ENCODE measurements around the gene KLHDC3. TPM values are rescaled to one million over a fixed set of nuclear protein-coding genes. Genes with fewer than 3 reads are reported as not detected.

KLHDC3 gene, protein sequence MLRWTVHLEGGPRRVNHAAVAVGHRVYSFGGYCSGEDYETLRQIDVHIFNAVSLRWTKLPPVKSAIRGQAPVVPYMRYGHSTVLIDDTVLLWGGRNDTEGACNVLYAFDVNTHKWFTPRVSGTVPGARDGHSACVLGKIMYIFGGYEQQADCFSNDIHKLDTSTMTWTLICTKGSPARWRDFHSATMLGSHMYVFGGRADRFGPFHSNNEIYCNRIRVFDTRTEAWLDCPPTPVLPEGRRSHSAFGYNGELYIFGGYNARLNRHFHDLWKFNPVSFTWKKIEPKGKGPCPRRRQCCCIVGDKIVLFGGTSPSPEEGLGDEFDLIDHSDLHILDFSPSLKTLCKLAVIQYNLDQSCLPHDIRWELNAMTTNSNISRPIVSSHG
- total RNA-seq: 78.9 and 89.7 TPM in 2 replicates

GRCh38 chr6:43013843-43014433 is at the start of gene KLHDC3, which contains the start of gene MEA1:
Gene KLHDC3, plus strand, starts transcription at chr6:43014249. Its CDS starts 2,944 bp downstream, at chr6:43017193.
Gene MEA1, minus strand, starts transcription at chr6:43013946. Its CDS starts 133 bp downstream, at chr6:43013813.

GRCh38 chr6:42978839-42979522 is 35.1 kb upstream of the KLHDC3 start, which contains the start of gene PEX6:
Gene PEX6, minus strand, starts transcription at chr6:42979181. Its CDS starts 31 bp downstream, at chr6:42979150.

GRCh38 chr6:42984001-42984923 is 29.8 kb upstream of the KLHDC3 start, which contains the start of gene PPP2R5D:
Gene PPP2R5D, plus strand, starts transcription at chr6:42984570. Its CDS starts 108 bp downstream, at chr6:42984678.

DNA sequence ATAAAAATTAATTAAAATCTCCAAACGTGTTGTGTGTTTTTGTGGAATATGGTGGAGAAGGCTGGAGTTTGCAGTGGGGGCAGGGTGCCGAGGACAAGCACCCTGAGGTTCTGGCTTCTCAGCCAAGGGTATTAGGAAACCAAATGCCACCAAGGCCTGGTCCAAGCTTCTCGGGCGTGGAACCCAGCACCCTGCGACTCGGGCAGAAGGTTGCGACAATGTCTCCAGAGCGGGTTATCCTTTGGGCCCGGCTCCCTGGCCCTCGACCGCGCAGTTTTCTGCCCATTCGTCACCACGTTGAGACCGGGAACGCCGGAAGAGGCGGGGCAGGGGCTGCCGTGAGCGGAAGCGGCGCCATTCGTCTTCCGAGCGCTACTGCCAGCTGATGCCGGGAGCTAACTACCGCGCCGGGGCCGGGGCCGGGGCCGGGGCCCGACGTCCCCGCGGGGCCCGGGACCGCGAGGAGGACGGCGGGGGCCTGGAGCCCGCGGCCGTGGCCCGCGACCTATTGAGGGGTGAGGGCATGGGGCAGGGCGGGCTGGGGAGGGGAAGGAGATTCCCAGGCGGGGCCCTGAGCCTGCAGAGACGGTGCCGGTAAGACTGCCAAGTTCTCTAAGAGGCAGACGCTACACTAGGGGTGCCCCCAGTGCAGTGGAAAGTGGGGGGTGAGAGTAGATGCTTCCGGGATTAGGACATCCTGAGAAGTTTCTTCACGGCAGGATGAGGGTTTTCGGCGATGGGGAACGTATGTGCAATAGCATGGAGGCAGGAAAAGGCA is 7.4 kb downstream of the KLHDC3 start, which contains the start of gene RRP36:
Gene RRP36, plus strand, starts transcription at position 354 of the 778 bp plus-strand sequence. Its CDS starts 32 bp downstream, at position 386.

DNA sequence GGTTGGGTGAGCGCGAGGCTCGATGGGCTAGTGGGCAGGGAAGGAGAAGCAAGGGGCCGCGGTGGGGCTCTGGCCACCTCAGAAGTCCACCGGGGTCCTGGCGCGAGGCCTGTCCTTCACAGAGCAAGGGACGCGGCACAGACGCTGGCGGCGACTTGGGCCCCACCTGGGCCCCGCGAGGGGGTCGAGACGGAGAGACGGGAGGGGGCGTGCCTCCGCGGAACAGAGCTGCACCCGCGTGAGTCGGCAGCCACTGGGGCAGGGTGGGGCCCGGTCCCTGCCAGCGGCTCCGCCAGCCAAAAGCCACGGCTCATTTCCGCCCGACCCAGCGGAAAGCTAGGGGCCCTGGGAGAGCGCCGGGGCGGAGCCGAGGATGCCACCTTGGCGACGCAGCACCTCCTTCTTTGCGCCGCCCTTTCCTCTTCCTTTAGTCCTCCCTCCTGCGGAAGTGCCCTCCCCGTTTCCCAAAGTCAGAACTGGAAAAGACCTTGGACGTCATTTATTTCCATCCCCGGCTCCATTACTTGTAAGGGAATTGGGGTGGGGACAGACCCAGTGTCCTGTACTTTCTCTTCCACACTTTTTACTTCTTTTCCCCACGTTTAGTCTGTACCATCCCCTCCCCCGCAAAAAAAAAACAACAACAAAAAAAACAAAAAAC is 39.6 kb downstream of the KLHDC3 start, which contains the start of gene CUL7:
Gene CUL7, minus strand, starts transcription at position 307 of the 661 bp plus-strand sequence. CDS start 1,063 bp downstream, outside the sequence.

GRCh38 chr6:43059168-43060033 is 45.4 kb downstream of the KLHDC3 start, which contains the start of the genes KLC4 and MRPL2:
Gene KLC4, plus strand, starts transcription at chr6:43059631. Its CDS starts 1,705 bp downstream, at chr6:43061336.
Gene MRPL2, minus strand, starts transcription at chr6:43059434. Its CDS starts 53 bp downstream, at chr6:43059381.

Other genes starting within 250 kb of the KLHDC3 start
- gene BICRAL, start 232.2 kb upstream of the KLHDC3 start, total RNA-seq: 2.0 and 3.9 TPM in 2 replicates
- gene RPL7L1, start 134.6 kb upstream of the KLHDC3 start, total RNA-seq: 132 and 135 TPM in 2 replicates
- gene PTCRA, start 98.2 kb upstream of the KLHDC3 start, total RNA-seq: not detected in 2 replicates
- 30.0 and 46.1 TPM in 2 replicates for gene CNPY3, start 84.8 kb upstream of the KLHDC3 start, total RNA-seq
- gene GNMT, start 53.5 kb upstream of the KLHDC3 start, total RNA-seq: not detected in 2 replicates
- gene PEX6, start 35.1 kb upstream of the KLHDC3 start, total RNA-seq: 20.7 and 23.6 TPM in 2 replicates
- gene PPP2R5D, start 29.7 kb upstream of the KLHDC3 start, total RNA-seq: 60.3 and 85.6 TPM in 2 replicates
- 98.9 and 132 TPM in 2 replicates for gene MEA1, start 303 bp upstream of the KLHDC3 start, total RNA-seq
- gene RRP36, start 7.4 kb downstream of the KLHDC3 start, total RNA-seq: 132 and 144 TPM in 2 replicates
- gene CUL7, start 39.6 kb downstream of the KLHDC3 start, total RNA-seq: 49.3 TPM in 2 replicates
- gene MRPL2, start 45.2 kb downstream of the KLHDC3 start, total RNA-seq: 40.9 and 47.0 TPM in 2 replicates
- 10.3 and 21.6 TPM in 2 replicates for gene KLC4, start 45.4 kb downstream of the KLHDC3 start, total RNA-seq
- gene PTK7, start 62.1 kb downstream of the KLHDC3 start, total RNA-seq: 115 and 131 TPM in 2 replicates
- gene SRF, start 157.0 kb downstream of the KLHDC3 start, total RNA-seq: 21.9 and 28.4 TPM in 2 replicates
- 10.7 and 20.2 TPM in 2 replicates for gene CUL9, start 167.9 kb downstream of the KLHDC3 start, total RNA-seq
- gene DNPH1, start 215.2 kb downstream of the KLHDC3 start, total RNA-seq: 111 and 168 TPM in 2 replicates
- not detected in 2 replicates for gene TTBK1, start 229.2 kb downstream of the KLHDC3 start, total RNA-seq